IPS-20b (cell line): Measurements from ENCODE around the gene ALDH1L2.

ENCODE experiments used
- H3K27ac ChIP-seq: one replicate; pipeline ENCODE4 v1.5.1; 2013; ENCODE audit warnings: low read length
- H3K27me3 ChIP-seq: 2 replicates; pipeline ENCODE4 v1.6.1; 2013; ENCODE audit warnings: mild to moderate bottlenecking, low read length, inconsistent platforms; ENCODE audit not compliant: insufficient read depth
- H3K36me3 ChIP-seq: 2 replicates; pipeline ENCODE4 v1.6.1; 2013; ENCODE audit warnings: low read depth, mild to moderate bottlenecking, inconsistent platforms, low read length, moderate library complexity; ENCODE audit not compliant: insufficient read depth
- H3K4me1 ChIP-seq: 2 replicates; pipeline ENCODE4 v1.6.1; 2013; ENCODE audit warnings: mild to moderate bottlenecking, control low read depth, inconsistent platforms, low read length, moderate library complexity; ENCODE audit not compliant: insufficient read depth
- H3K4me3 ChIP-seq: 2 replicates; pipeline ENCODE4 v1.5.1; 2013; ENCODE audit warnings: mild to moderate bottlenecking, low read length, inconsistent platforms
- H3K9ac ChIP-seq: 2 replicates; pipeline ENCODE4 v1.6.1; 2013; ENCODE audit warnings: low read depth, mild to moderate bottlenecking, inconsistent platforms, low read length, moderate library complexity
- H3K9me3 ChIP-seq: 2 replicates; pipeline ENCODE4 v1.6.1; 2013; ENCODE audit warnings: mild to moderate bottlenecking, low read depth, low read length, inconsistent platforms; ENCODE audit not compliant: insufficient read depth

The ALDH1L2 gene

GRCh38 chr12:105084251-105085250 lies at the start of gene ALDH1L2:
TSS of gene ALDH1L2 (minus strand) at chr12:105084458. CDS start at chr12:105084436, 22 bp downstream.
- no peak within 1 kb of the TSS for H3K27ac ChIP-seq
- H3K9ac ChIP-seq, result peak within 1 kb of the TSS; percentile 72; the same call in 1 of the 2 replicates
- H3K4me1 ChIP-seq, result peaks cover 11% of the 10 kb centered on the region; the same call in 1 of the 2 replicates
- H3K36me3 ChIP-seq, result no peaks in the 10 kb centered on the region
- peaks cover 22% of the 10 kb centered on the region for H3K27me3 ChIP-seq
- no peaks in the 10 kb centered on the region for H3K9me3 ChIP-seq
- peak within 1 kb of the TSS; percentile 87 for H3K4me3 ChIP-seq

- Histone ChIP-seq H3K27ac (no peak overlapping the region), H3K27me3 (no peaks in the 10 kb centered on the region), H3K9me3 (no peaks in the 10 kb centered on the region), H3K4me3 (no peak overlapping the region), H3K9ac (no peak overlapping the region), H3K4me1 (no peaks in the 10 kb centered on the region), H3K36me3 (peaks cover 94% of the 10 kb centered on the region)
Observed at GRCh38 chr12:105120551-105120950, 36.3 kb upstream of the ALDH1L2 start.

GRCh38 chr12:105116969-105117368 lies 32.7 kb upstream of the ALDH1L2 start:
- Histone ChIP-seq H3K9me3 (no peaks in the 10 kb centered on the region), H3K4me1 (peaks cover 6% of the 10 kb centered on the region; the same call in 1 of the 2 replicates), H3K27ac (no peak overlapping the region), H3K9ac (no peak overlapping the region), H3K4me3 (no peak overlapping the region), H3K27me3 (no peaks in the 10 kb centered on the region), H3K36me3 (peaks cover 99% of the 10 kb centered on the region)

GRCh38 chr12:105113094-105113493 lies 28.8 kb upstream of the ALDH1L2 start:
- H3K27ac ChIP-seq, result no peak overlapping the region
- H3K36me3 ChIP-seq, result peaks cover 64% of the 10 kb centered on the region
- no peak overlapping the region for H3K4me3 ChIP-seq
- no peaks in the 10 kb centered on the region for H3K9me3 ChIP-seq
- no peaks in the 10 kb centered on the region for H3K27me3 ChIP-seq
- peaks cover 19% of the 10 kb centered on the region; the same call in 1 of the 2 replicates for H3K4me1 ChIP-seq
- no peak overlapping the region for H3K9ac ChIP-seq

- H3K27me3 ChIP-seq, result no peaks in the 10 kb centered on the region
- no peak overlapping the region for H3K9ac ChIP-seq
- H3K27ac ChIP-seq, result no peak overlapping the region
- peaks cover 19% of the 10 kb centered on the region; the same call in 1 of the 2 replicates for H3K4me1 ChIP-seq
- H3K9me3 ChIP-seq, result no peaks in the 10 kb centered on the region
- peak overlapping the region; percentile 78 for H3K4me3 ChIP-seq
- H3K36me3 ChIP-seq, result peaks cover 42% of the 10 kb centered on the region
Observed at GRCh38 chr12:105110851-105111250, 26.6 kb upstream of the ALDH1L2 start.

- Histone ChIP-seq H3K27ac (no peak overlapping the region), H3K4me3 (peak overlapping the region; percentile 78), H3K9me3 (no peaks in the 10 kb centered on the region), H3K4me1 (peaks cover 19% of the 10 kb centered on the region; the same call in 1 of the 2 replicates), H3K36me3 (peaks cover 30% of the 10 kb centered on the region), H3K9ac (peak overlapping the region; percentile 49), H3K27me3 (no peaks in the 10 kb centered on the region)
Observed at GRCh38 chr12:105109465-105110212, 25.4 kb upstream of the ALDH1L2 start.

GRCh38 chr12:105107494-105108371 lies 23.5 kb upstream of the ALDH1L2 start, which contains the start of gene WASHC4:
TSS of gene WASHC4 (plus strand) at chr12:105107731. CDS start at chr12:105107801, 70 bp downstream.
- peak within 1 kb of the TSS; percentile 78 for H3K4me3 ChIP-seq
- H3K27me3 ChIP-seq, result no peaks in the 10 kb centered on the region
- no peaks in the 10 kb centered on the region for H3K9me3 ChIP-seq
- peaks cover 11% of the 10 kb centered on the region for H3K36me3 ChIP-seq
- H3K27ac ChIP-seq, result peak within 1 kb of the TSS; percentile 80
- peaks cover 18% of the 10 kb centered on the region; the same call in 1 of the 2 replicates for H3K4me1 ChIP-seq
- peak within 1 kb of the TSS; percentile 93 for H3K9ac ChIP-seq

GRCh38 chr12:105107171-105107493 lies 22.9 kb upstream of the ALDH1L2 start:
- Histone ChIP-seq H3K4me1 (peaks cover 13% of the 10 kb centered on the region; the same call in 1 of the 2 replicates), H3K27me3 (no peaks in the 10 kb centered on the region), H3K9ac (peak overlapping the region; percentile 93), H3K27ac (peak overlapping the region; percentile 80), H3K36me3 (peaks cover 5% of the 10 kb centered on the region), H3K9me3 (no peaks in the 10 kb centered on the region), H3K4me3 (peak overlapping the region; percentile 78)

GRCh38 chr12:105106621-105107020 lies 22.4 kb upstream of the ALDH1L2 start:
- peak overlapping the region; percentile 93; the same call in 1 of the 2 replicates for H3K9ac ChIP-seq
- peak overlapping the region; percentile 78 for H3K4me3 ChIP-seq
- no peaks in the 10 kb centered on the region for H3K36me3 ChIP-seq
- no peak overlapping the region for H3K27ac ChIP-seq
- no peaks in the 10 kb centered on the region for H3K27me3 ChIP-seq
- H3K9me3 ChIP-seq, result no peaks in the 10 kb centered on the region
- H3K4me1 ChIP-seq, result peaks cover 11% of the 10 kb centered on the region; the same call in 1 of the 2 replicates

GRCh38 chr12:105104762-105105161 lies 20.5 kb upstream of the ALDH1L2 start:
- Histone ChIP-seq H3K9ac (no peak overlapping the region), H3K27me3 (no peaks in the 10 kb centered on the region)

GRCh38 chr12:105102673-105103072 lies 18.4 kb upstream of the ALDH1L2 start:
- no peaks in the 10 kb centered on the region for H3K27me3 ChIP-seq

More at GRCh38 chr12:105104762-105105161, 20.5 kb upstream of the ALDH1L2 start:
- no peaks in the 10 kb centered on the region; the same call in 1 of the 2 replicates for H3K4me1 ChIP-seq
- no peaks in the 10 kb centered on the region for H3K36me3 ChIP-seq
- H3K9me3 ChIP-seq, result no peaks in the 10 kb centered on the region
- no peak overlapping the region for H3K4me3 ChIP-seq
- no peak overlapping the region for H3K27ac ChIP-seq

More at GRCh38 chr12:105102673-105103072, 18.4 kb upstream of the ALDH1L2 start:
- Histone ChIP-seq H3K9ac (no peak overlapping the region), H3K9me3 (no peaks in the 10 kb centered on the region), H3K36me3 (no peaks in the 10 kb centered on the region), H3K4me3 (no peak overlapping the region), H3K27ac (no peak overlapping the region), H3K4me1 (no peaks in the 10 kb centered on the region; the same call in 1 of the 2 replicates)
